ENCODE measurements around the gene RTP5.

The RTP5 gene

GRCh38 chr2:241895712-241896641 lies 26.4 kb downstream of the RTP5 start:
- peaks cover 3% of the 10 kb centered on the region for H3K9me3 ChIP-seq (ENCODE audit: severe bottlenecking)
- DNase-seq (ENCODE audit: low spot score) (peak; percentile 78), ATAC-seq (ENCODE audit: low read depth) (no peak)
- H3K27me3 ChIP-seq (ENCODE audit: insufficient read depth, poor library complexity, severe bottlenecking): no peaks in the 10 kb centered on the region
- no peaks in the 10 kb centered on the region for H3K36me3 ChIP-seq (ENCODE audit: low read depth)
- no peak overlapping the region for H3K4me3 ChIP-seq (ENCODE audit: severe bottlenecking)
- TF ChIP-seq CTCF (IDR thresholded peaks at IDR 0.05; ENCODE audit: poor library complexity, severe bottlenecking): no peak
- H3K4me1 ChIP-seq (ENCODE audit: insufficient read depth, poor library complexity, severe bottlenecking): peaks cover 1% of the 10 kb centered on the region
- H3K27ac ChIP-seq (ENCODE audit: poor library complexity, severe bottlenecking): no peak overlapping the region

- no peak for DNase-seq (ENCODE audit: low spot score)
These were observed 27.2 kb downstream of the RTP5 start for GRCh38 chr2:241896746-241897201.

GRCh38 chr2:241897231-241897916 lies 27.8 kb downstream of the RTP5 start:
- Histone ChIP-seq H3K4me3 (ENCODE audit: severe bottlenecking) (no peak overlapping the region), H3K4me1 (ENCODE audit: insufficient read depth, poor library complexity, severe bottlenecking) (peaks cover 6% of the 10 kb centered on the region), H3K27me3 (ENCODE audit: insufficient read depth, poor library complexity, severe bottlenecking) (no peaks in the 10 kb centered on the region), H3K27ac (ENCODE audit: poor library complexity, severe bottlenecking) (no peak overlapping the region), H3K36me3 (ENCODE audit: low read depth) (no peaks in the 10 kb centered on the region), H3K9me3 (ENCODE audit: severe bottlenecking) (peaks cover 3% of the 10 kb centered on the region)
- TF ChIP-seq CTCF (IDR thresholded peaks at IDR 0.05; ENCODE audit: poor library complexity, severe bottlenecking): no peak
- DNase-seq (ENCODE audit: low spot score) (peak; percentile 47), ATAC-seq (ENCODE audit: low read depth) (no peak)

More at GRCh38 chr2:241896746-241897201, 27.2 kb downstream of the RTP5 start:
- Histone ChIP-seq H3K27ac (ENCODE audit: poor library complexity, severe bottlenecking) (no peak overlapping the region), H3K27me3 (ENCODE audit: insufficient read depth, poor library complexity, severe bottlenecking) (no peaks in the 10 kb centered on the region), H3K4me1 (ENCODE audit: insufficient read depth, poor library complexity, severe bottlenecking) (peaks cover 6% of the 10 kb centered on the region), H3K4me3 (ENCODE audit: severe bottlenecking) (no peak overlapping the region), H3K9me3 (ENCODE audit: severe bottlenecking) (peaks cover 3% of the 10 kb centered on the region), H3K36me3 (ENCODE audit: low read depth) (no peaks in the 10 kb centered on the region)
- TF ChIP-seq CTCF (IDR thresholded peaks at IDR 0.05; ENCODE audit: poor library complexity, severe bottlenecking): no peak
- no peak for ATAC-seq (ENCODE audit: low read depth)

GRCh38 chr2:241898463-241899270 lies 29.1 kb downstream of the RTP5 start:
- TF ChIP-seq CTCF (IDR thresholded peaks at IDR 0.05; ENCODE audit: poor library complexity, severe bottlenecking): no peak
- no peak for ATAC-seq (ENCODE audit: low read depth)
- Histone ChIP-seq H3K36me3 (ENCODE audit: low read depth) (no peaks in the 10 kb centered on the region), H3K4me1 (ENCODE audit: insufficient read depth, poor library complexity, severe bottlenecking) (peaks cover 6% of the 10 kb centered on the region), H3K27ac (ENCODE audit: poor library complexity, severe bottlenecking) (no peak overlapping the region), H3K9me3 (ENCODE audit: severe bottlenecking) (peaks cover 3% of the 10 kb centered on the region), H3K27me3 (ENCODE audit: insufficient read depth, poor library complexity, severe bottlenecking) (no peaks in the 10 kb centered on the region), H3K4me3 (ENCODE audit: severe bottlenecking) (no peak overlapping the region)
- DNase-seq (ENCODE audit: low spot score): no peak

All from RWPE2 (cell line).